ENCODE measurements around the gene KRT6A. TPM values are rescaled to one million over a fixed set of nuclear protein-coding genes. Genes with fewer than 3 reads are reported as not detected.

Gene KRT6A
- polyA plus RNA-seq, 1 donor (not counting 4 experiments of a cell fraction or from before 2014, with no cell fraction given) = 12,338 TPM

GRCh38 chr12:52454411-52455201 is 38.5 kb downstream of the KRT6A start:
- H3K4me2 ChIP-seq (ENCODE audit: control insufficient read depth, extremely low read depth, insufficient read depth, low read depth, low read length) = no peak overlapping the region

GRCh38 chr12:52452101-52452500 is 41.0 kb downstream of the KRT6A start, which contains the start of gene KRT6B:
KRT6B (minus strand) TSS chr12:52452146; CDS start chr12:52452078, 68 bp downstream.
- H3K4me2 ChIP-seq (ENCODE audit: control insufficient read depth, extremely low read depth, insufficient read depth, low read depth, low read length) = peak within 1 kb of the TSS; percentile 62
- H4K20me1 ChIP-seq (ENCODE audit: control insufficient read depth, extremely low read depth, insufficient read depth, low read length) = no peaks in the 10 kb centered on the region
- peak within 1 kb of the TSS; percentile 71 for H3K27ac ChIP-seq (ENCODE audit: control insufficient read depth, insufficient read depth, low read length)
- peaks cover 4 to 10% of the 10 kb centered on the region in 2 experiments for H3K36me3 ChIP-seq (ENCODE audit: control insufficient read depth in 2 of 2, extremely low read depth in 1 of 2, insufficient read depth in 2 of 2, low read length in 2 of 2)
- H3K9me3 ChIP-seq (ENCODE audit: control insufficient read depth, low read depth, low read length) = no peaks in the 10 kb centered on the region
- H3K4me1 ChIP-seq (ENCODE audit: control insufficient read depth, extremely low read depth, insufficient read depth, low read length) = peaks cover 38% of the 10 kb centered on the region
- DNase-seq (ENCODE audit: low read depth, low spot score) (no peak), FAIRE-seq (peak; percentile 95)
- TF ChIP-seq EZH2 (IDR thresholded peaks at IDR 0.05; ENCODE audit: low read length) = no peak
- TF ChIP-seq, protein P1, sequence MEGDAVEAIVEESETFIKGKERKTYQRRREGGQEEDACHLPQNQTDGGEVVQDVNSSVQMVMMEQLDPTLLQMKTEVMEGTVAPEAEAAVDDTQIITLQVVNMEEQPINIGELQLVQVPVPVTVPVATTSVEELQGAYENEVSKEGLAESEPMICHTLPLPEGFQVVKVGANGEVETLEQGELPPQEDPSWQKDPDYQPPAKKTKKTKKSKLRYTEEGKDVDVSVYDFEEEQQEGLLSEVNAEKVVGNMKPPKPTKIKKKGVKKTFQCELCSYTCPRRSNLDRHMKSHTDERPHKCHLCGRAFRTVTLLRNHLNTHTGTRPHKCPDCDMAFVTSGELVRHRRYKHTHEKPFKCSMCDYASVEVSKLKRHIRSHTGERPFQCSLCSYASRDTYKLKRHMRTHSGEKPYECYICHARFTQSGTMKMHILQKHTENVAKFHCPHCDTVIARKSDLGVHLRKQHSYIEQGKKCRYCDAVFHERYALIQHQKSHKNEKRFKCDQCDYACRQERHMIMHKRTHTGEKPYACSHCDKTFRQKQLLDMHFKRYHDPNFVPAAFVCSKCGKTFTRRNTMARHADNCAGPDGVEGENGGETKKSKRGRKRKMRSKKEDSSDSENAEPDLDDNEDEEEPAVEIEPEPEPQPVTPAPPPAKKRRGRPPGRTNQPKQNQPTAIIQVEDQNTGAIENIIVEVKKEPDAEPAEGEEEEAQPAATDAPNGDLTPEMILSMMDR (optimal IDR thresholded peaks at IDR 0.05 in 1 of 3, IDR thresholded peaks at IDR 0.05 in 1 of 3, conservative IDR thresholded peaks at IDR 0.05 in 1 of 3; ENCODE audit: extremely low read depth in 1 of 3, insufficient read depth in 2 of 3, low read length in 3 of 3) = no peak
- dilution Hi-C loops (cut with MboI; ENCODE audit: extremely low pct_ligation_motif_present, low sequenced_read_pairs) = no loop called here
- no peak within 1 kb of the TSS for H2AFZ ChIP-seq (ENCODE audit: control insufficient read depth, low read length)
- H3K79me2 ChIP-seq (ENCODE audit: control insufficient read depth, insufficient read depth, low read length) = no peaks in the 10 kb centered on the region
- H3K9ac ChIP-seq (ENCODE audit: control insufficient read depth, extremely low read depth, insufficient read depth, low read length) = peak within 1 kb of the TSS; percentile 43
- peak within 1 kb of the TSS in 1 of 3 experiments; percentile 30 for H3K4me3 ChIP-seq (ENCODE audit: control insufficient read depth in 2 of 3, extremely low read depth in 1 of 3, insufficient read depth in 2 of 3, low read depth in 1 of 3, low read length in 3 of 3)
- H3K27me3 ChIP-seq (ENCODE audit: control insufficient read depth, extremely low read depth, insufficient read depth, low read length) = no peaks in the 10 kb centered on the region
- H3K9me1 ChIP-seq (ENCODE audit: control insufficient read depth, extremely low read depth, insufficient read depth, low read length) = no peaks in the 10 kb centered on the region

More at GRCh38 chr12:52454411-52455201, 38.5 kb downstream of the KRT6A start:
- no peaks in the 10 kb centered on the region for H3K9me3 ChIP-seq (ENCODE audit: control insufficient read depth, low read depth, low read length)
- H3K27ac ChIP-seq (ENCODE audit: control insufficient read depth, insufficient read depth, low read length) = peak overlapping the region; percentile 4
- H3K9me1 ChIP-seq (ENCODE audit: control insufficient read depth, extremely low read depth, insufficient read depth, low read length) = no peaks in the 10 kb centered on the region
- H2AFZ ChIP-seq (ENCODE audit: control insufficient read depth, low read length) = no peak overlapping the region
- H3K27me3 ChIP-seq (ENCODE audit: control insufficient read depth, extremely low read depth, insufficient read depth, low read length) = no peaks in the 10 kb centered on the region
- no peak overlapping the region for H3K4me3 ChIP-seq (ENCODE audit: control insufficient read depth in 2 of 3, extremely low read depth in 1 of 3, insufficient read depth in 2 of 3, low read depth in 1 of 3, low read length in 3 of 3)
- H3K36me3 ChIP-seq (ENCODE audit: control insufficient read depth in 2 of 2, extremely low read depth in 1 of 2, insufficient read depth in 2 of 2, low read length in 2 of 2) = no peaks in the 10 kb centered on the region
- FAIRE-seq = peak; percentile 41
- DNase-seq (ENCODE audit: low read depth, low spot score) = no peak
- no peak for TF ChIP-seq EZH2 (IDR thresholded peaks at IDR 0.05; ENCODE audit: low read length)
- TF ChIP-seq, protein P1 (optimal IDR thresholded peaks at IDR 0.05 in 1 of 3, IDR thresholded peaks at IDR 0.05 in 1 of 3, conservative IDR thresholded peaks at IDR 0.05 in 1 of 3; ENCODE audit: extremely low read depth in 1 of 3, insufficient read depth in 2 of 3, low read length in 3 of 3) = no peak
- H4K20me1 ChIP-seq (ENCODE audit: control insufficient read depth, extremely low read depth, insufficient read depth, low read length) = no peaks in the 10 kb centered on the region
- no peak overlapping the region for H3K9ac ChIP-seq (ENCODE audit: control insufficient read depth, extremely low read depth, insufficient read depth, low read length)
- dilution Hi-C loops (cut with MboI; ENCODE audit: extremely low pct_ligation_motif_present, low sequenced_read_pairs) = no loop called here
- peaks cover 38% of the 10 kb centered on the region for H3K4me1 ChIP-seq (ENCODE audit: control insufficient read depth, extremely low read depth, insufficient read depth, low read length)
- no peaks in the 10 kb centered on the region for H3K79me2 ChIP-seq (ENCODE audit: control insufficient read depth, insufficient read depth, low read length)

Measured in keratinocyte (primary cell).